HL-60 (cell line): ENCODE results near the gene LPCAT2.

Source experiments
- DNase-seq, 2 experiments: peaks; one replicate each; pipeline ENCODE4 v3.0.0-alpha.2; 2010 to 2020; ENCODE audit warnings: low read depth in 1 of 2, low spot score in 1 of 2
- H3K27ac ChIP-seq: fragments of 250-450 bp; sonication (Bioruptor Pico); replicated peaks from 2 replicates; pipeline ENCODE4 v1.5.1; 2020; ENCODE audit warnings: mild to moderate bottlenecking, moderate library complexity
- H3K27me3 ChIP-seq: fragments of 250-450 bp; sonication (Bioruptor Pico); 2 replicates; pipeline ENCODE4 v1.5.1; 2021; ENCODE audit warnings: mild to moderate bottlenecking, moderate library complexity; ENCODE audit not compliant: insufficient read depth, poor library complexity, severe bottlenecking
- H3K4me3 ChIP-seq: replicated peaks from 2 replicates; pipeline ENCODE4 v1.5.1; 2011; ENCODE audit warnings: mild to moderate bottlenecking, control low read depth, low read length; ENCODE audit not compliant: insufficient read depth
- GABPA ChIP-seq: IDR thresholded peaks from 2 replicates; pipeline ENCODE4 v1.6.1; 2012; ENCODE audit warnings: low read depth
- POLR2AphosphoS5 ChIP-seq: IDR thresholded peaks from 2 replicates; pipeline ENCODE4 v1.6.1; 2012; ENCODE audit warnings: low read depth
- SPI1 ChIP-seq: IDR thresholded peaks from 2 replicates; pipeline ENCODE4 v1.6.1; 2012; ENCODE audit warnings: low read depth, mild to moderate bottlenecking, borderline replicate concordance
- TF ChIP-seq, protein P1 (sequence below): IDR thresholded peaks from 2 replicates; pipeline ENCODE4 v1.6.1; 2012; ENCODE audit warnings: low read depth; ENCODE audit not compliant: insufficient replicate concordance
- TF ChIP-seq, protein P2 (sequence below): IDR thresholded peaks from one replicate; pipeline ENCODE4 v1.5.1; 2011; ENCODE audit warnings: low read length, control low read depth, inconsistent platforms; ENCODE audit not compliant: insufficient read depth

Gene LPCAT2

DNA sequence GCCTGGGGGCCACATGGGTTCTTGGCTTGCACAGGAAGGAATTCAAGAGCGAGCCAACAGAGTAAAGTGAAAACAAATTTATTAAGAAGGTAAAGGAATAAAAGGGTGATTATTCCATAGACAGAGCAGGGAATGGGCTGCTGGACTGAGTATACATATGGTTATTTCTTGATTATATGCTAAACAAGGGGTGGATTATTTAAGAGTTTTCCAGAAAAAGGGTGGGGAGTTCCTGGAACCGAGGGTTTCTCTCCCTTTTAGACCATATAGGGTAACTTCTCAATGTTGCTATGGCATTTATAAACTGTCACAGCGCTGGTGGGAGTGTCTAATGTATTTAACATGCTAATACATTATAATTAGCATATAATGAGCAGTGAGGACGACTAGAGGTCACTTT, 27.8 kb upstream of the LPCAT2 start:
- no peak for DNase-seq
- no peak overlapping the region for H3K4me3 ChIP-seq
- TF ChIP-seq SPI1, result no peak
- TF ChIP-seq, protein P1, sequence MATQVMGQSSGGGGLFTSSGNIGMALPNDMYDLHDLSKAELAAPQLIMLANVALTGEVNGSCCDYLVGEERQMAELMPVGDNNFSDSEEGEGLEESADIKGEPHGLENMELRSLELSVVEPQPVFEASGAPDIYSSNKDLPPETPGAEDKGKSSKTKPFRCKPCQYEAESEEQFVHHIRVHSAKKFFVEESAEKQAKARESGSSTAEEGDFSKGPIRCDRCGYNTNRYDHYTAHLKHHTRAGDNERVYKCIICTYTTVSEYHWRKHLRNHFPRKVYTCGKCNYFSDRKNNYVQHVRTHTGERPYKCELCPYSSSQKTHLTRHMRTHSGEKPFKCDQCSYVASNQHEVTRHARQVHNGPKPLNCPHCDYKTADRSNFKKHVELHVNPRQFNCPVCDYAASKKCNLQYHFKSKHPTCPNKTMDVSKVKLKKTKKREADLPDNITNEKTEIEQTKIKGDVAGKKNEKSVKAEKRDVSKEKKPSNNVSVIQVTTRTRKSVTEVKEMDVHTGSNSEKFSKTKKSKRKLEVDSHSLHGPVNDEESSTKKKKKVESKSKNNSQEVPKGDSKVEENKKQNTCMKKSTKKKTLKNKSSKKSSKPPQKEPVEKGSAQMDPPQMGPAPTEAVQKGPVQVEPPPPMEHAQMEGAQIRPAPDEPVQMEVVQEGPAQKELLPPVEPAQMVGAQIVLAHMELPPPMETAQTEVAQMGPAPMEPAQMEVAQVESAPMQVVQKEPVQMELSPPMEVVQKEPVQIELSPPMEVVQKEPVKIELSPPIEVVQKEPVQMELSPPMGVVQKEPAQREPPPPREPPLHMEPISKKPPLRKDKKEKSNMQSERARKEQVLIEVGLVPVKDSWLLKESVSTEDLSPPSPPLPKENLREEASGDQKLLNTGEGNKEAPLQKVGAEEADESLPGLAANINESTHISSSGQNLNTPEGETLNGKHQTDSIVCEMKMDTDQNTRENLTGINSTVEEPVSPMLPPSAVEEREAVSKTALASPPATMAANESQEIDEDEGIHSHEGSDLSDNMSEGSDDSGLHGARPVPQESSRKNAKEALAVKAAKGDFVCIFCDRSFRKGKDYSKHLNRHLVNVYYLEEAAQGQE, result no peak
- TF ChIP-seq, protein P2, sequence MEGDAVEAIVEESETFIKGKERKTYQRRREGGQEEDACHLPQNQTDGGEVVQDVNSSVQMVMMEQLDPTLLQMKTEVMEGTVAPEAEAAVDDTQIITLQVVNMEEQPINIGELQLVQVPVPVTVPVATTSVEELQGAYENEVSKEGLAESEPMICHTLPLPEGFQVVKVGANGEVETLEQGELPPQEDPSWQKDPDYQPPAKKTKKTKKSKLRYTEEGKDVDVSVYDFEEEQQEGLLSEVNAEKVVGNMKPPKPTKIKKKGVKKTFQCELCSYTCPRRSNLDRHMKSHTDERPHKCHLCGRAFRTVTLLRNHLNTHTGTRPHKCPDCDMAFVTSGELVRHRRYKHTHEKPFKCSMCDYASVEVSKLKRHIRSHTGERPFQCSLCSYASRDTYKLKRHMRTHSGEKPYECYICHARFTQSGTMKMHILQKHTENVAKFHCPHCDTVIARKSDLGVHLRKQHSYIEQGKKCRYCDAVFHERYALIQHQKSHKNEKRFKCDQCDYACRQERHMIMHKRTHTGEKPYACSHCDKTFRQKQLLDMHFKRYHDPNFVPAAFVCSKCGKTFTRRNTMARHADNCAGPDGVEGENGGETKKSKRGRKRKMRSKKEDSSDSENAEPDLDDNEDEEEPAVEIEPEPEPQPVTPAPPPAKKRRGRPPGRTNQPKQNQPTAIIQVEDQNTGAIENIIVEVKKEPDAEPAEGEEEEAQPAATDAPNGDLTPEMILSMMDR, result no peak
- no peak for TF ChIP-seq GABPA
- no peak for TF ChIP-seq POLR2AphosphoS5
- no peak overlapping the region for H3K27ac ChIP-seq
- peaks cover 3% of the 10 kb centered on the region for H3K27me3 ChIP-seq

DNA sequence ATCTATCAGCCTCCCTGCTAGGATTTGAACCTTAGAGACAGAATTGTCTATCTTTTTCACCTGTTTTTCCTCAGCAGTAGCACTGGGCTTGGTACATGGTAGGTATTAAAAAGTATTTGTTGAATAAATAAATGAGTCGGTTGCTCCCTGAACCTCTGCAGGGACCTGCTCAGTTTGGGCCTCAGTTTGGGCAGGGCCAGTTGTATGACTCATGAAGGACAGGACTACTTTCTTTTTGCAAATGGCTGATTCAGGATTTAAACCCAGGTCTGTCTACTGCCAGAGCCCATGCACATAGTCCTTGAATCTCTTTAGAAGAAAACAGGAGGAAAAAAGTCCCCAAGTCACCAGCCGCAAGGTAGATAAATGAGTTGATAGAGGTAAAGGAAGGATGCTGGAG, 26.8 kb upstream of the LPCAT2 start:
- no peak overlapping the region for H3K4me3 ChIP-seq
- TF ChIP-seq POLR2AphosphoS5, result no peak
- no peak for TF ChIP-seq GABPA
- H3K27ac ChIP-seq, result no peak overlapping the region
- no peak for DNase-seq
- H3K27me3 ChIP-seq, result peaks cover 3% of the 10 kb centered on the region

DNA sequence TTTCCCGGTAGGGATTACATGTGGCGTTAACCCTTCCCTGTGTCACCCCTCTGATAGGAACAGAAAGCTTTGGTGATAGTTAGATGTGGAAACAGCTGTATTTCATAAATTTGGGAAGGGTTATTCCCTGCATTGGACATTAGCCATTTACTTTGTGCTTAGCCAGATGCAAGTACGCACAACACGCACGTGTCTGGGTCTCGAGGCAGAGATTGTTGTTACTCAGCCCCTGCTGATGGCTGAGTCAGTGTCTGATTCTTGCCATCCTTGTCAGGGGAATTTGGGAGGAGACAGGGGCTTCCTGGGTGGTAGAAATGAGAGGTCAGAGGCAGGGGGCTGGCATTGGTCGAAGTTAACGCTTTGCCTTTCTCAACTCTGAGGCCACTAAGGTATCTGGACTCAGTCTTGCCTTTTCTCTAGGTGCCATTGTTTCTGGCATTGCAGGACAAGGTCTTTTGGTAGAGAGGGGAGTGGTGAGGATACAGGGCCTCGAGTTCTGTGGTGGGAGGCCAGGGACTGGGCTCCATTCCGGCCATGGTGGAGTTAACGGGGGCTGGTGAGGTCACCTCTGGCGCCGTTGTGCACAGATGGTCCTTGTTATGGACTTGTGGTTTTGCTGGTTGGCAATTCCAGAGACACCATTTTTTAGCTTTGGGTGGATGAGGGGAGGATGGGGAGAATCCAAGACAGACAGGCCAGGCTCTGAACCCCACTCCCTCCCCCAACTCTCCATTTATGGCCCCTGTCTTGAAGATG, 21.6 kb upstream of the LPCAT2 start:
- TF ChIP-seq, protein P1, result no peak
- TF ChIP-seq, protein P2, result no peak
- no peak for TF ChIP-seq GABPA
- no peak for TF ChIP-seq POLR2AphosphoS5
- no peak for TF ChIP-seq SPI1
- no peak for DNase-seq
- H3K4me3 ChIP-seq, result no peak overlapping the region
- H3K27ac ChIP-seq, result no peak overlapping the region
- H3K27me3 ChIP-seq, result no peaks in the 10 kb centered on the region

DNA sequence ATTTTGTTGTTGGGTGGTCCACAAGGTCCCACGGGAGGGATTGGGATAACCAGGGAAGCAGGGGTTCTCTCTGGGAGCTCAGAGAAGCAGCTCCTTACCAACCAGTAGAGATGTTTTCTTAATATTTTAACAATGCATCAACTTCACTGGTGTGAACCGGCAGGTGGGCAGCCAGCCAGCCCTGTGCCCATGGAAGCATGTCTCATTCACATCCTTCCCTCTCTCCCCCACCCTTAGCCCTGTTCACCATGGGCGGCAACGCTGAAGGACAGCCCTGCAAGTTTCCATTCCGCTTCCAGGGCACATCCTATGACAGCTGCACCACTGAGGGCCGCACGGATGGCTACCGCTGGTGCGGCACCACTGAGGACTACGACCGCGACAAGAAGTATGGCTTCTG, 20.6 kb upstream of the LPCAT2 start:
- TF ChIP-seq GABPA (no peak), POLR2AphosphoS5 (no peak), SPI1 (no peak)
- TF ChIP-seq, protein P2, result no peak
- TF ChIP-seq, protein P1, result no peak
- no peak for DNase-seq
- Histone ChIP-seq H3K27ac (no peak overlapping the region), H3K4me3 (no peak overlapping the region), H3K27me3 (no peaks in the 10 kb centered on the region)
